ENCODE results near the gene CCHCR1. TPM values are rescaled to one million over a fixed set of nuclear protein-coding genes. Genes with fewer than 3 reads are reported as not detected.

The CCHCR1 gene
- total and polyA plus RNA-seq, 9 donors = 11.2 to 31.5 (median 23.6) TPM

DNA sequence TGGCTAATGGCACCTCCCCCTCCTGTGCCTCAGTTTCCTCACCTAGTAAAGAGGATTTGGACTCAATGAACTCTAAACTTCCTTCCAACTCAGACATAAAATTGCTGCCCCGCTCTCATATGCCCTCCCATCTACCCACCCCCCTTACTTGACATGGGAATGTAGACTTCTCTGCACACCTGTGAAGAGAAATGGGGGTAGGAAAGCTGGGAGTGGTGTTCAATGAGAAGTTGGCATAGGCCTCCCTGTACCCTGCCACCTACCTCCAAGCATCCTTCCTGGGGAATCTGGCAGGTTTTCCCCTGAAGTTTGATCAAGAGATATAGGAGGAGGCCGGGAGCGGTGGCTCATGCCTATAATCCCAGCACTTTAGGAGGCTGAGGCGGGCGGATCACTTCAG lies 16.8 kb upstream of the CCHCR1 start:
- Histone ChIP-seq H3K4me1 (ENCODE audit: insufficient read depth) (no peaks in the 10 kb centered on the region), H3K27ac (no peak overlapping the region), H3K27me3 (no peaks in the 10 kb centered on the region), H3K36me3 (no peaks in the 10 kb centered on the region), H3K4me3 (no peak overlapping the region), H3K9me3 (no peaks in the 10 kb centered on the region)
- intact Hi-C loops (cut with DNase I) = no loop called here
- no peak for DNase-seq
- WGBS, 3 donors = 82 to 95% (median 87%) methylated on average over 5 of the region's 5 CpGs
- TF ChIP-seq, protein P1, sequence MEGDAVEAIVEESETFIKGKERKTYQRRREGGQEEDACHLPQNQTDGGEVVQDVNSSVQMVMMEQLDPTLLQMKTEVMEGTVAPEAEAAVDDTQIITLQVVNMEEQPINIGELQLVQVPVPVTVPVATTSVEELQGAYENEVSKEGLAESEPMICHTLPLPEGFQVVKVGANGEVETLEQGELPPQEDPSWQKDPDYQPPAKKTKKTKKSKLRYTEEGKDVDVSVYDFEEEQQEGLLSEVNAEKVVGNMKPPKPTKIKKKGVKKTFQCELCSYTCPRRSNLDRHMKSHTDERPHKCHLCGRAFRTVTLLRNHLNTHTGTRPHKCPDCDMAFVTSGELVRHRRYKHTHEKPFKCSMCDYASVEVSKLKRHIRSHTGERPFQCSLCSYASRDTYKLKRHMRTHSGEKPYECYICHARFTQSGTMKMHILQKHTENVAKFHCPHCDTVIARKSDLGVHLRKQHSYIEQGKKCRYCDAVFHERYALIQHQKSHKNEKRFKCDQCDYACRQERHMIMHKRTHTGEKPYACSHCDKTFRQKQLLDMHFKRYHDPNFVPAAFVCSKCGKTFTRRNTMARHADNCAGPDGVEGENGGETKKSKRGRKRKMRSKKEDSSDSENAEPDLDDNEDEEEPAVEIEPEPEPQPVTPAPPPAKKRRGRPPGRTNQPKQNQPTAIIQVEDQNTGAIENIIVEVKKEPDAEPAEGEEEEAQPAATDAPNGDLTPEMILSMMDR (IDR thresholded peaks at IDR 0.05) = no peak
- TF ChIP-seq POLR2A (IDR thresholded peaks at IDR 0.05) (no peak), EP300 (IDR thresholded peaks at IDR 0.05) (no peak)

- Histone ChIP-seq H3K4me3 (no peak overlapping the region), H3K9me3 (no peaks in the 10 kb centered on the region), H3K27me3 (no peaks in the 10 kb centered on the region), H3K4me1 (ENCODE audit: insufficient read depth) (no peaks in the 10 kb centered on the region), H3K36me3 (no peaks in the 10 kb centered on the region), H3K27ac (no peak overlapping the region)
- WGBS, 3 donors = 39 to 61% (median 44%) methylated on average over 3 of the region's 3 CpGs
- no peak for TF ChIP-seq EP300 (IDR thresholded peaks at IDR 0.05)
- TF ChIP-seq, protein P1 (IDR thresholded peaks at IDR 0.05) = no peak
- no peak for TF ChIP-seq POLR2A (IDR thresholded peaks at IDR 0.05)
- intact Hi-C loops (cut with DNase I) = no loop called here
- DNase-seq = no peak
Measured at GRCh38 chr6:31173406-31173805, 15.8 kb upstream of the CCHCR1 start.

GRCh38 chr6:31172973-31173384 lies 15.4 kb upstream of the CCHCR1 start:
- Histone ChIP-seq H3K4me1 (ENCODE audit: insufficient read depth) (no peaks in the 10 kb centered on the region), H3K27ac (no peak overlapping the region), H3K4me3 (no peak overlapping the region), H3K36me3 (no peaks in the 10 kb centered on the region), H3K9me3 (no peaks in the 10 kb centered on the region), H3K27me3 (no peaks in the 10 kb centered on the region)
- intact Hi-C loops (cut with DNase I) = no loop called here
- no peak for DNase-seq
- no peak for TF ChIP-seq POLR2A (IDR thresholded peaks at IDR 0.05)
- TF ChIP-seq, protein P1 (IDR thresholded peaks at IDR 0.05) = no peak
- no peak for TF ChIP-seq EP300 (IDR thresholded peaks at IDR 0.05)
- WGBS, 3 donors = 57 to 80% (median 78%) methylated on average over 5 of the region's 5 CpGs

DNA sequence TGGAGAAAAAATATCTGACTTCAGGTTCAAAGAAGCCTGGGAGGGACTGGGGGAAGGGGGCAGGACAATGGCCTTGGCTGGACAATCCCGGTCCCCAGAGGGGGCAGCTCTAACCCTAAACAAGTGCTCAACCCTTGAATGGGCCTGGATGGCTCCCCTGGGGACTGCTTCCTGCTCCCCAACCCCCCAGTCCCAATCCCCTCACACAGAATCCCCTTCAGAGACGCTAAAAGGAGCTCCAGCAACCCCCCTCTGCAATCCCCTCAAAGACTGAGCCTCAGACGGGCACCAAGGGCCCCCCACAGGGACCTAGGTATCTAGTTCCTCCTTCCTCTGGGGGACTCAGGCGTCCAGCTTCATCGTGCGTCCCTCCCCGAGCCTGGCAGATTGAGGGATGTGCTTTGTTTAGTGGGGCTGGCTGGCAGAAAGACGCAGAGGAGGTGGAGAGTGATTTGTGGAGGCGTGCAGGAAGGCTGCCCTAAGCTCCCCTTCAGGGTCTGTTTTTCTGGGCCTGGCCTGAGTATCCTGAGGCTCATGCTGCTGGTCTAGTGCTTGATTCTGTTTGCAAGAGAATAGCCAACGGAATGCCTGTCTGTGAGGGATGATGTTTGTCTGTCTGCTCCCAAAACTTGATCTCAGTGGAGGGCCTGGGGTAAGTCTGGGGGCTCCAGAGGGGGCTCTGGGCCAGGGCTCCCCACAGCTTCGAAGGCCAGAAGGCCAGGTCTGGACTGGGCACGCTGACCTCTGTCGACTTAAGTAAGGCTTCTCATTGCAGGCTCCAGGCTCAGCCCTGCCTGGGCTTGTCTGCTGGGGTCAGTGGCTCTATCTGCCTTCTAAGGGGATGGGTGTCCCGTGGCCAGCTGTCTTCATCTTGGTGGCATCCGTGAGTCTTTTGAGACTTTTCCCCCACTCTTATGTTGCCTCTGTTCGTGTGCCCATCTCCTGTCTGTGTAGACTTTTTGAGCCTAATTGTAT lies 14.6 kb upstream of the CCHCR1 start:
- intact Hi-C loops (cut with DNase I) = no loop called here

More for the DNA sequence above, 14.6 kb upstream of the CCHCR1 start:
- no peaks in the 10 kb centered on the region for H3K4me1 ChIP-seq (ENCODE audit: insufficient read depth)
- WGBS, 3 donors = 55 to 65% (median 60%) methylated on average over 15 to 16 of the region's 16 CpGs
- TF ChIP-seq, protein P1 (IDR thresholded peaks at IDR 0.05) = no peak
- TF ChIP-seq POLR2A (IDR thresholded peaks at IDR 0.05) (no peak), EP300 (IDR thresholded peaks at IDR 0.05) (no peak)
- H3K9me3 ChIP-seq = no peaks in the 10 kb centered on the region
- no peak overlapping the region for H3K27ac ChIP-seq
- no peak for DNase-seq
- no peak overlapping the region for H3K4me3 ChIP-seq
- no peaks in the 10 kb centered on the region for H3K36me3 ChIP-seq
- H3K27me3 ChIP-seq = no peaks in the 10 kb centered on the region
